GM12878 (cell line): Measurements from ENCODE around the gene TIMM10B. TPM values are rescaled to one million over a fixed set of nuclear protein-coding genes. Genes with fewer than 3 reads are reported as not detected.

Source experiments
- ATAC-seq: fragments of 200-7000 bp; cut with Tn5 transposase; 3 replicates; pipeline ENCODE4 v1.9.1; 2020; ENCODE audit warnings: mild to moderate bottlenecking, moderate library complexity
- BruUV-seq: library from RNA; stranded (reverse); fragments of 400-500 nt; replicated peaks from 2 replicates; lab custom pipeline; 2021; lab: Mats Ljungman, UMichigan
- CTCF ChIA-PET: fragments of 300-600 bp; sonication (Branson Sonifier 250); formaldehyde crosslinking; extraction: SDS; loops from one replicate; lab custom pipeline; 2021; ENCODE audit warnings: inconsistent platforms; lab: Yijun Ruan, JAX
- POLR2A ChIA-PET: fragments of 350-600 bp; formaldehyde crosslinking; extraction: SDS; loops from one replicate; lab custom pipeline; 2021; ENCODE audit warnings: inconsistent platforms; lab: Charles Lee
- RAD21 ChIA-PET: fragments of 300-600 bp; sonication (Branson Sonifier 250); formaldehyde crosslinking; loops from one replicate; lab custom pipeline; 2023; ENCODE audit warnings: antibody characterized with exemption; ENCODE audit not compliant: unreplicated experiment; lab: Charles Lee
- SMC1A ChIA-PET: fragments of 300-600 bp; sonication (Branson Sonifier 250); formaldehyde crosslinking; loops from one replicate; lab custom pipeline; 2023; ENCODE audit not compliant: unreplicated experiment, uncharacterized antibody; lab: Charles Lee
- DNase-seq: peaks from one replicate; pipeline ENCODE4 v3.0.0-alpha.2; 2011; ENCODE audit warnings: low read depth, low spot score
- FAIRE-seq: peaks from 3 replicates; lab custom pipeline; 2011; peaks lifted over from hg19 to GRCh38; lab: Jason Lieb, UNC
- H2AFZ ChIP-seq: 2 replicates; pipeline ENCODE4 v1.6.0; 2011; ENCODE audit warnings: low read depth, low read length, control low read depth; ENCODE audit not compliant: control insufficient read depth
- H3K27ac ChIP-seq: 2 replicates; pipeline ENCODE4 v1.5.1; 2011; ENCODE audit warnings: control low read depth; ENCODE audit not compliant: control insufficient read depth, insufficient read depth
- H3K27me3 ChIP-seq, 2 experiments: replicated peaks in 1 of 2; 2 replicates each; pipeline versions ENCODE4 v1.6.0 to v1.6.1; 2011; ENCODE audit warnings: low read length in 1 of 2; ENCODE audit not compliant: control insufficient read depth in 2 of 2, insufficient read depth in 2 of 2
- H3K36me3 ChIP-seq, 2 experiments: 2 replicates each; pipeline ENCODE4 v1.5.1; 2011; ENCODE audit warnings: low read length in 1 of 2; ENCODE audit not compliant: control insufficient read depth in 2 of 2, insufficient read depth in 2 of 2
- H3K4me1 ChIP-seq: 2 replicates; pipeline ENCODE4 v1.6.1; 2011; ENCODE audit warnings: mild to moderate bottlenecking, low read length, moderate library complexity, mixed read lengths; ENCODE audit not compliant: control insufficient read depth, insufficient read depth
- H3K4me2 ChIP-seq: 2 replicates; pipeline ENCODE4 v1.6.0; 2011; ENCODE audit warnings: control low read depth; ENCODE audit not compliant: control insufficient read depth, insufficient read depth
- H3K4me3 ChIP-seq: fragments of 200-600 bp; sonication (generic); 2 replicates; pipeline ENCODE4 v1.5.1; 2016
- H3K79me2 ChIP-seq: 2 replicates; pipeline ENCODE4 v1.6.0; 2011; ENCODE audit warnings: low read length; ENCODE audit not compliant: control insufficient read depth, insufficient read depth
- H3K9ac ChIP-seq: 2 replicates; pipeline ENCODE4 v1.8.0; 2011; ENCODE audit warnings: low read length, control low read depth, mixed read lengths; ENCODE audit not compliant: control insufficient read depth, insufficient read depth
- H3K9me3 ChIP-seq: replicated peaks from 3 replicates; pipeline ENCODE4 v1.5.1; 2011; ENCODE audit warnings: mild to moderate bottlenecking, low read length; ENCODE audit not compliant: control insufficient read depth, insufficient read depth
- H4K20me1 ChIP-seq: 2 replicates; pipeline ENCODE4 v1.6.0; 2011; ENCODE audit not compliant: control insufficient read depth, insufficient read depth
- BRCA1 ChIP-seq: IDR thresholded peaks from 2 replicates; pipeline ENCODE4 v1.6.1; 2011; ENCODE audit warnings: low read depth, low read length, improper control_type of control experiment
- EGR1 ChIP-seq, 2 experiments: IDR thresholded peaks; 1 replicate in 1 of 2; 2 replicates in 1 of 2; pipeline ENCODE4 v1.6.1; 2011 to 2012; ENCODE audit warnings: low read depth in 2 of 2, low read length in 2 of 2, borderline replicate concordance in 1 of 2, mild to moderate bottlenecking in 1 of 2, moderate library complexity in 1 of 2
- JUNB ChIP-seq: IDR thresholded peaks from 2 replicates; pipeline ENCODE4 v1.6.1; 2016; ENCODE audit warnings: antibody characterized with exemption, mild to moderate bottlenecking
- MTA2 ChIP-seq: fragments of 450-650 bp; IDR thresholded peaks from 2 replicates; pipeline ENCODE4 v1.6.1; 2016; ENCODE audit warnings: low read depth, mild to moderate bottlenecking, moderate library complexity
- POLR2AphosphoS2 ChIP-seq: IDR thresholded peaks from 2 replicates; pipeline ENCODE4 v1.6.1; 2011; ENCODE audit warnings: low read depth, mild to moderate bottlenecking, low read length, improper control_type of control experiment, moderate library complexity
- SMAD5 ChIP-seq: IDR thresholded peaks from 2 replicates; pipeline ENCODE4 v1.6.1; 2016; ENCODE audit warnings: antibody characterized with exemption, low read depth
- SUPT20H ChIP-seq: IDR thresholded peaks from 2 replicates; pipeline ENCODE4 v1.6.1; 2011; ENCODE audit warnings: low read depth, mild to moderate bottlenecking, low read length, moderate library complexity, borderline replicate concordance; ENCODE audit not compliant: control insufficient read depth
- TCF3 ChIP-seq: IDR thresholded peaks from 2 replicates; pipeline ENCODE4 v1.6.1; 2012; ENCODE audit warnings: low read depth, mild to moderate bottlenecking, low read length, borderline replicate concordance; ENCODE audit not compliant: insufficient read depth
- WGBS: methylation state at CpG from one replicate; pipeline ENCODE4 v1.1.6; 2016; ENCODE audit warnings: low lambda C conversion rate; ENCODE audit not compliant: insufficient replicate concordance, insufficient coverage; ENCODE audit errors: missing lambda C conversion rate; 5-methylcytosine and 5-hydroxymethylcytosine counted together
- in situ Hi-C: fragments of 300-500 bp; cut with MboI; formaldehyde crosslinking; loops from 9 replicates; pipeline ENCODE4 v1.14.3; 2018; ENCODE audit warnings: mixed read lengths
- intact Hi-C: fragments of 100-400 bp; cut with micrococcal nuclease; formaldehyde crosslinking; loops from one replicate; pipeline ENCODE4 v1.14.2; 2022; ENCODE audit not compliant: unreplicated experiment
- polyA plus RNA-seq, 11 experiments: library from polyadenylated mRNA; depleted of rRNA in 4 of 11; unstranded in 6 of 11; stranded (reverse) in 5 of 11; fragments of >200 nt; fragmentation: Nextera tagmentation in 4 of 11; fragmentation: Illumina TruSeq in 1 of 11; extraction: Ambion mirVana in 4 of 11; extraction: Trizol in 1 of 11; gene quantifications; 1 replicate in 1 of 11; 2 replicates in 10 of 11; pipeline versions ENCODE4 v1.2.1 to v1.2.3, GENCODE V29; 2011 to 2016; ENCODE audit warnings: inconsistent platforms in 2 of 11, missing spikeins in 2 of 11, low read depth in 1 of 11
- total RNA-seq, 4 experiments: library from RNA; depleted of rRNA in 3 of 4; stranded (reverse); fragments of >200 nt in 3 of 4; fragmentation: Illumina TruSeq in 1 of 4; extraction: Trizol in 1 of 4; gene quantifications; 2 replicates each; pipeline versions ENCODE4 v1.2.1 to v1.2.3, GENCODE V29; 2013 to 2021

TIMM10B gene
- total and polyA plus RNA-seq, 10 of the 15 experiments (the other 5 are each of a cell fraction or from before 2014, with no cell fraction given) = 30.3 to 126 (median 53.1) TPM

GRCh38 chr11:6472934-6473333, 8.4 kb upstream of the TIMM10B start:
- Histone ChIP-seq H3K9me3 (no peaks in the 10 kb centered on the region), H3K79me2 (no peaks in the 10 kb centered on the region), H3K4me1 (peaks cover 15% of the 10 kb centered on the region), H3K27ac (no peak overlapping the region)
- no TSS peak for BruUV-seq
- 50% methylated on average over 1 of the region's 1 CpG for WGBS
- no peak for TF ChIP-seq BRCA1
- no peak for TF ChIP-seq SUPT20H
- no peak for TF ChIP-seq TCF3
- no peak for TF ChIP-seq SMAD5
- TF ChIP-seq JUNB = no peak
- TF ChIP-seq EGR1 (IDR thresholded peaks at IDR 0.05; ENCODE audit: borderline replicate concordance in 1 of 2, low read depth in 2 of 2, low read length in 2 of 2) = no peak
- no peak for TF ChIP-seq MTA2
- no peak for TF ChIP-seq POLR2AphosphoS2
- TF ChIP-seq, all 136 proteins: peak for 0
- ChIA-PET SMC1A (interaction anchor here (2.0 to 2.2 kb wide), 3 partner anchors 11 to 94 kb away, joined by 4 to 6 read pairs (median 5); no protein-coding TSS in a partner anchor), CTCF (interaction anchor here (0.9 to 2.1 kb wide), 3 partner anchors 8 to 94 kb away, joined by 3 to 8 read pairs (median 3); partner anchors contain the start of genes ARFIP2 and TIMM10B), POLR2A (interaction anchor here (0.8 to 1.3 kb wide), 3 partner anchors 12 to 83 kb away, joined by 3 to 4 read pairs (median 3); partner anchors contain the start of gene SMPD1), RAD21 (interaction anchor here (1.5 kb wide), 1 partner anchor 94 kb away, joined by 3 read pairs; no protein-coding TSS in a partner anchor)
- FAIRE-seq (no peak), ATAC-seq (no peak), DNase-seq (no peak)
- Histone ChIP-seq H3K4me3 (peak overlapping the region; percentile 38; the same call in 1 of the 2 replicates), H2AFZ (no peak overlapping the region; the same call in 1 of the 2 replicates), H3K9ac (no peak overlapping the region; the same call in 1 of the 2 replicates), H4K20me1 (no peaks in the 10 kb centered on the region), H3K36me3 (peaks cover 1 to 5% of the 10 kb centered on the region in 2 experiments; a peak in 2 of 4 replicates), H3K27me3 (no peaks in the 10 kb centered on the region), H3K4me2 (peak overlapping the region; percentile 95)
- in situ Hi-C loops (no loop called here), intact Hi-C loops (loop anchor here (5.0 kb wide), 1 partner anchor 71 kb away; no protein-coding TSS in a partner anchor)
